Liver (tissue), 3 donors: ENCODE data around the gene AADACL4.

Experiments
- ATF3 ChIP-seq: IDR thresholded peaks from 2 replicates; pipeline ENCODE4 v1.6.1; 2016; ENCODE audit warnings: antibody characterized with exemption
- CTCF ChIP-seq: fragments of 150-350 bp; IDR thresholded peaks from 2 replicates; pipeline ENCODE4 v1.5.1; 2017; ENCODE audit warnings: improper control_type of control experiment, low read depth, low read length; ENCODE audit not compliant: missing input control
- REST ChIP-seq: IDR thresholded peaks from 2 replicates; pipeline ENCODE4 v1.6.1; 2016; ENCODE audit warnings: antibody characterized with exemption, mild to moderate bottlenecking
- donor health status: healthy.
- donor health status: healthy.

- TF ChIP-seq CTCF (no peak), ATF3 (no peak), REST (no peak)
Measured at GRCh38 chr1:12677565-12677964, 33.7 kb downstream of the AADACL4 start.
